GM12878 (cell line): ENCODE results near the gene AFAP1. TPM values are rescaled to one million over a fixed set of nuclear protein-coding genes. Genes with fewer than 3 reads are reported as not detected.

Experiments used
- ATAC-seq: fragments of 200-7000 bp; cut with Tn5 transposase; 3 replicates; pipeline ENCODE4 v1.9.1; 2020; ENCODE audit warnings: mild to moderate bottlenecking, moderate library complexity
- BruUV-seq: library from RNA; stranded (reverse); fragments of 400-500 nt; replicated peaks from 2 replicates; lab custom pipeline; 2021; lab: Mats Ljungman, UMichigan
- CTCF ChIA-PET: fragments of 300-600 bp; sonication (Branson Sonifier 250); formaldehyde crosslinking; extraction: SDS; loops from one replicate; lab custom pipeline; 2021; ENCODE audit warnings: inconsistent platforms; lab: Yijun Ruan, JAX
- POLR2A ChIA-PET: fragments of 350-600 bp; formaldehyde crosslinking; extraction: SDS; loops from one replicate; lab custom pipeline; 2021; ENCODE audit warnings: inconsistent platforms; lab: Charles Lee
- RAD21 ChIA-PET: fragments of 300-600 bp; sonication (Branson Sonifier 250); formaldehyde crosslinking; loops from one replicate; lab custom pipeline; 2023; ENCODE audit warnings: antibody characterized with exemption; ENCODE audit not compliant: unreplicated experiment; lab: Charles Lee
- SMC1A ChIA-PET: fragments of 300-600 bp; sonication (Branson Sonifier 250); formaldehyde crosslinking; loops from one replicate; lab custom pipeline; 2023; ENCODE audit not compliant: unreplicated experiment, uncharacterized antibody; lab: Charles Lee
- DNase-seq: peaks from one replicate; pipeline ENCODE4 v3.0.0-alpha.2; 2011; ENCODE audit warnings: low read depth, low spot score
- FAIRE-seq: peaks from 3 replicates; lab custom pipeline; 2011; peaks lifted over from hg19 to GRCh38; lab: Jason Lieb, UNC
- H2AFZ ChIP-seq: 2 replicates; pipeline ENCODE4 v1.6.0; 2011; ENCODE audit warnings: low read depth, low read length, control low read depth; ENCODE audit not compliant: control insufficient read depth
- H3K27ac ChIP-seq: 2 replicates; pipeline ENCODE4 v1.5.1; 2011; ENCODE audit warnings: control low read depth; ENCODE audit not compliant: control insufficient read depth, insufficient read depth
- H3K27me3 ChIP-seq, 2 experiments: replicated peaks in 1 of 2; 2 replicates each; pipeline versions ENCODE4 v1.6.0 to v1.6.1; 2011; ENCODE audit warnings: low read length in 1 of 2; ENCODE audit not compliant: control insufficient read depth in 2 of 2, insufficient read depth in 2 of 2
- H3K36me3 ChIP-seq, 2 experiments: 2 replicates each; pipeline ENCODE4 v1.5.1; 2011; ENCODE audit warnings: low read length in 1 of 2; ENCODE audit not compliant: control insufficient read depth in 2 of 2, insufficient read depth in 2 of 2
- H3K4me1 ChIP-seq: 2 replicates; pipeline ENCODE4 v1.6.1; 2011; ENCODE audit warnings: mild to moderate bottlenecking, low read length, moderate library complexity, mixed read lengths; ENCODE audit not compliant: control insufficient read depth, insufficient read depth
- H3K4me2 ChIP-seq: 2 replicates; pipeline ENCODE4 v1.6.0; 2011; ENCODE audit warnings: control low read depth; ENCODE audit not compliant: control insufficient read depth, insufficient read depth
- H3K4me3 ChIP-seq: fragments of 200-600 bp; sonication (generic); 2 replicates; pipeline ENCODE4 v1.5.1; 2016
- H3K79me2 ChIP-seq: 2 replicates; pipeline ENCODE4 v1.6.0; 2011; ENCODE audit warnings: low read length; ENCODE audit not compliant: control insufficient read depth, insufficient read depth
- H3K9ac ChIP-seq: 2 replicates; pipeline ENCODE4 v1.8.0; 2011; ENCODE audit warnings: low read length, control low read depth, mixed read lengths; ENCODE audit not compliant: control insufficient read depth, insufficient read depth
- H3K9me3 ChIP-seq: replicated peaks from 3 replicates; pipeline ENCODE4 v1.5.1; 2011; ENCODE audit warnings: mild to moderate bottlenecking, low read length; ENCODE audit not compliant: control insufficient read depth, insufficient read depth
- H4K20me1 ChIP-seq: 2 replicates; pipeline ENCODE4 v1.6.0; 2011; ENCODE audit not compliant: control insufficient read depth, insufficient read depth
- CREM ChIP-seq: IDR thresholded peaks from 2 replicates; pipeline ENCODE4 v1.6.1; 2014; ENCODE audit warnings: antibody characterized with exemption, low read depth
- E4F1 ChIP-seq: fragments of 450-650 bp; IDR thresholded peaks from 2 replicates; pipeline ENCODE4 v1.6.1; 2018; ENCODE audit warnings: borderline replicate concordance, mild to moderate bottlenecking; ENCODE audit not compliant: partially characterized antibody
- EZH2 ChIP-seq: IDR thresholded peaks from 2 replicates; pipeline ENCODE4 v1.6.1; 2012; ENCODE audit warnings: low read depth, mild to moderate bottlenecking, control low read depth, inconsistent platforms, low read length, borderline replicate concordance; ENCODE audit not compliant: control insufficient read depth
- IKZF2 ChIP-seq, 2 experiments: fragments of 450-650 bp; IDR thresholded peaks; 2 replicates each; pipeline ENCODE4 v1.6.1; 2017; ENCODE audit warnings: mild to moderate bottlenecking in 2 of 2, moderate library complexity in 2 of 2
- MTA2 ChIP-seq: fragments of 450-650 bp; IDR thresholded peaks from 2 replicates; pipeline ENCODE4 v1.6.1; 2016; ENCODE audit warnings: low read depth, mild to moderate bottlenecking, moderate library complexity
- MXI1 ChIP-seq: fragments of 150-350 bp; IDR thresholded peaks from 2 replicates; pipeline ENCODE4 v1.6.1; 2011; ENCODE audit warnings: low read depth, mild to moderate bottlenecking, inconsistent platforms, low read length, improper control_type of control experiment
- TCF12 ChIP-seq: IDR thresholded peaks from 2 replicates; pipeline ENCODE4 v1.6.1; 2011; ENCODE audit warnings: low read depth, mild to moderate bottlenecking, low read length
- WGBS: methylation state at CpG from one replicate; pipeline ENCODE4 v1.1.6; 2016; ENCODE audit warnings: low lambda C conversion rate; ENCODE audit not compliant: insufficient replicate concordance, insufficient coverage; ENCODE audit errors: missing lambda C conversion rate; 5-methylcytosine and 5-hydroxymethylcytosine counted together
- in situ Hi-C: fragments of 300-500 bp; cut with MboI; formaldehyde crosslinking; loops from 9 replicates; pipeline ENCODE4 v1.14.3; 2018; ENCODE audit warnings: mixed read lengths
- intact Hi-C: fragments of 100-400 bp; cut with micrococcal nuclease; formaldehyde crosslinking; loops from one replicate; pipeline ENCODE4 v1.14.2; 2022; ENCODE audit not compliant: unreplicated experiment
- polyA plus RNA-seq, 11 experiments: library from polyadenylated mRNA; depleted of rRNA in 4 of 11; unstranded in 6 of 11; stranded (reverse) in 5 of 11; fragments of >200 nt; fragmentation: Nextera tagmentation in 4 of 11; fragmentation: Illumina TruSeq in 1 of 11; extraction: Ambion mirVana in 4 of 11; extraction: Trizol in 1 of 11; gene quantifications; 1 replicate in 1 of 11; 2 replicates in 10 of 11; pipeline versions ENCODE4 v1.2.1 to v1.2.3, GENCODE V29; 2011 to 2016; ENCODE audit warnings: inconsistent platforms in 2 of 11, missing spikeins in 2 of 11, low read depth in 1 of 11
- total RNA-seq, 4 experiments: library from RNA; depleted of rRNA in 3 of 4; stranded (reverse); fragments of >200 nt in 3 of 4; fragmentation: Illumina TruSeq in 1 of 4; extraction: Trizol in 1 of 4; gene quantifications; 2 replicates each; pipeline versions ENCODE4 v1.2.1 to v1.2.3, GENCODE V29; 2013 to 2021

The AFAP1 gene
- total and polyA plus RNA-seq, 10 of the 15 experiments (the other 5 are each of a cell fraction or from before 2014, with no cell fraction given) = 0.02 to 0.23 (median 0.09) TPM; not detected in 1

GRCh38 chr4:7857993-7858392 is 81.7 kb downstream of the AFAP1 start:
- CTCF ChIA-PET = no interaction called here
- H3K27me3 ChIP-seq = no peaks in the 10 kb centered on the region
- H3K4me1 ChIP-seq = no peaks in the 10 kb centered on the region
- no peak for TF ChIP-seq MTA2
- TF ChIP-seq CREM = no peak
- no peak for TF ChIP-seq MXI1
- no peak for TF ChIP-seq E4F1
- TF ChIP-seq EZH2 = no peak
- TF ChIP-seq TCF12 = no peak
- no peak for TF ChIP-seq IKZF2 (IDR thresholded peaks at IDR 0.05)
- no peaks in the 10 kb centered on the region for H3K36me3 ChIP-seq
- no peak overlapping the region for H2AFZ ChIP-seq
- H3K4me2 ChIP-seq = no peak overlapping the region
- no peaks in the 10 kb centered on the region for H4K20me1 ChIP-seq
- no peak for ATAC-seq
- H3K79me2 ChIP-seq = no peaks in the 10 kb centered on the region
- no TSS peak for BruUV-seq
- no peaks in the 10 kb centered on the region for H3K9me3 ChIP-seq
- H3K9ac ChIP-seq = no peak overlapping the region
- RAD21 ChIA-PET = no interaction called here
- H3K4me3 ChIP-seq = no peak overlapping the region
- no peak for DNase-seq
- 51% methylated on average over 2 of the region's 2 CpGs for WGBS
- no peak overlapping the region for H3K27ac ChIP-seq
- SMC1A ChIA-PET = no interaction called here
- POLR2A ChIA-PET = no interaction called here
- intact Hi-C loops = no loop called here
- no peak for FAIRE-seq
- in situ Hi-C loops = no loop called here
